Gastrocnemius medialis (tissue), 4 donors: ENCODE measurements around the gene CMTM5. TPM values are rescaled to one million over a fixed set of nuclear protein-coding genes. Genes with fewer than 3 reads are reported as not detected.

Experiments used
- ATAC-seq, 2 donors: fragments of 150-250 bp; one replicate each; pipeline ENCODE4 v1.9.1; 2016
- DNase-seq, 2 donors: peaks; one replicate each; pipeline ENCODE4 v3.0.0-alpha.2; 2019
- H3K27ac ChIP-seq, 4 donors: fragments of 200-600 bp; sonication (generic); 1 replicate in 1 of 4; 2 replicates in 3 of 4; pipeline ENCODE4 v1.5.1; 2016 to 2018; ENCODE audit warnings: mild to moderate bottlenecking in 2 of 4, moderate library complexity in 1 of 4
- H3K27me3 ChIP-seq, 3 donors: fragments of 200-600 bp; sonication (generic) in 2 of 3; 1 replicate in 1 of 3; 2 replicates in 2 of 3; pipeline versions ENCODE4 v1.5.1 to v1.6.0; 2016 to 2019; ENCODE audit warnings: mild to moderate bottlenecking in 1 of 3, moderate library complexity in 1 of 3
- H3K36me3 ChIP-seq, 2 donors: fragments of 200-600 bp; sonication (generic) in 1 of 2; one replicate each; pipeline ENCODE4 v1.5.1; 2017 to 2018
- H3K4me1 ChIP-seq, 2 donors: fragments of 200-600 bp; sonication (generic) in 1 of 2; one replicate each; pipeline ENCODE4 v1.5.1; 2016 to 2017; ENCODE audit warnings: mild to moderate bottlenecking in 2 of 2
- H3K4me3 ChIP-seq, 4 donors: fragments of 200-600 bp; sonication (generic) in 3 of 4; 1 replicate in 1 of 4; 2 replicates in 3 of 4; pipeline ENCODE4 v1.5.1; 2016 to 2019; ENCODE audit warnings: mild to moderate bottlenecking in 2 of 4
- H3K9me3 ChIP-seq, 3 donors: fragments of 200-600 bp; sonication (generic) in 2 of 3; 1 replicate in 1 of 3; 2 replicates in 2 of 3; pipeline ENCODE4 v1.5.1; 2016 to 2019
- POLR2A ChIP-seq, 2 donors: fragments of 450-650 bp; IDR thresholded peaks; one replicate each; pipeline ENCODE4 v1.6.1; 2017; ENCODE audit warnings: antibody characterized with exemption in 2 of 2, mild to moderate bottlenecking in 2 of 2, moderate library complexity in 2 of 2
- in situ Hi-C, 4 donors: fragments of 200-750 bp; cut with MboI; loops; one replicate each; pipeline versions ENCODE4 v1.15.0 to v1.8.0; 2017; ENCODE audit warnings: low sequenced_read_pairs in 4 of 4
- intact Hi-C: fragments of 100-400 bp; cut with DNase I; formaldehyde crosslinking; loops from one replicate; pipeline ENCODE4 v1.15.1; 2023; ENCODE audit warnings: low total_unique reads
- total RNA-seq, 4 donors: library from RNA; depleted of rRNA; stranded (reverse); fragments of >200 nt; gene quantifications; one replicate each; pipeline versions ENCODE4 v1.1.0 to v1.2.3, GENCODE V29; 2016
- TF ChIP-seq, protein P1 (sequence below), 5 experiments: fragments of 450-650 bp in 3 of 5; fragments of 200-600 bp in 2 of 5; sonication (generic) in 2 of 5; IDR thresholded peaks in 4 of 5; conservative IDR thresholded peaks in 1 of 5; 1 replicate in 4 of 5; 2 replicates in 1 of 5; pipeline ENCODE4 v1.5.1; 2016 to 2019; ENCODE audit warnings: antibody characterized with exemption in 5 of 5, mild to moderate bottlenecking in 3 of 5, moderate library complexity in 3 of 5

The CMTM5 gene
- total RNA-seq, 4 donors from 2014 or later, result 1.7 TPM; not detected in 3

DNA sequence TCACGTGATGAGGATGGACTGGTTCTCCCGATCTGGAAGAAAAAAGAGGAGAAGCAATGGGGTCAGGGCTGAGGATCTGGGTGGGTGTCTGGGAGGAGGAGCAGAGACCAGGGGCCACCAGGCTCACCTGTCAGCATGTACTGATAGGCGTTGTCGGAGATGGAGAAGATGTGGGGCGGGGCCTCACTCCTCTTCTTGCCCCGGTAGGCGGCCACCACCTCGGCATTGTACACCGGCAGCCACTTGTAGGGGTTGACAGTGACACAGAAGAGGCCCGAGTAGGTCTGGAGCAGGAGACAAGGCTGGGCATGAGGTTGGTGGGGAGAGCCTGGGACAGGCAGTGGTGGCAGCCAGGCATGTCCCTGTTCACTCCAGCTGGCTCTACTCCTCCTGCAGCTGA, 28.2 kb downstream of the CMTM5 start:
- TF ChIP-seq, protein P1, sequence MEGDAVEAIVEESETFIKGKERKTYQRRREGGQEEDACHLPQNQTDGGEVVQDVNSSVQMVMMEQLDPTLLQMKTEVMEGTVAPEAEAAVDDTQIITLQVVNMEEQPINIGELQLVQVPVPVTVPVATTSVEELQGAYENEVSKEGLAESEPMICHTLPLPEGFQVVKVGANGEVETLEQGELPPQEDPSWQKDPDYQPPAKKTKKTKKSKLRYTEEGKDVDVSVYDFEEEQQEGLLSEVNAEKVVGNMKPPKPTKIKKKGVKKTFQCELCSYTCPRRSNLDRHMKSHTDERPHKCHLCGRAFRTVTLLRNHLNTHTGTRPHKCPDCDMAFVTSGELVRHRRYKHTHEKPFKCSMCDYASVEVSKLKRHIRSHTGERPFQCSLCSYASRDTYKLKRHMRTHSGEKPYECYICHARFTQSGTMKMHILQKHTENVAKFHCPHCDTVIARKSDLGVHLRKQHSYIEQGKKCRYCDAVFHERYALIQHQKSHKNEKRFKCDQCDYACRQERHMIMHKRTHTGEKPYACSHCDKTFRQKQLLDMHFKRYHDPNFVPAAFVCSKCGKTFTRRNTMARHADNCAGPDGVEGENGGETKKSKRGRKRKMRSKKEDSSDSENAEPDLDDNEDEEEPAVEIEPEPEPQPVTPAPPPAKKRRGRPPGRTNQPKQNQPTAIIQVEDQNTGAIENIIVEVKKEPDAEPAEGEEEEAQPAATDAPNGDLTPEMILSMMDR (IDR thresholded peaks at IDR 0.05 in 4 of 5, conservative IDR thresholded peaks at IDR 0.05 in 1 of 5), result no peak
- TF ChIP-seq POLR2A (IDR thresholded peaks at IDR 0.05), result no peak
- no peak for ATAC-seq
- Histone ChIP-seq H3K9me3 (no peaks in the 10 kb centered on the region), H3K36me3 (no peaks in the 10 kb centered on the region), H3K27me3 (no peaks in the 10 kb centered on the region), H3K4me1 (peaks cover 10 to 34% of the 10 kb centered on the region in 2 donors), H3K27ac (peak overlapping the region; percentile 79 to 90 (median 84)), H3K4me3 (peak overlapping the region in 1 of 4 donors; percentile 47)
- intact Hi-C loops, result no loop called here
- in situ Hi-C loops, result no loop called here
- DNase-seq, result no peak

DNA sequence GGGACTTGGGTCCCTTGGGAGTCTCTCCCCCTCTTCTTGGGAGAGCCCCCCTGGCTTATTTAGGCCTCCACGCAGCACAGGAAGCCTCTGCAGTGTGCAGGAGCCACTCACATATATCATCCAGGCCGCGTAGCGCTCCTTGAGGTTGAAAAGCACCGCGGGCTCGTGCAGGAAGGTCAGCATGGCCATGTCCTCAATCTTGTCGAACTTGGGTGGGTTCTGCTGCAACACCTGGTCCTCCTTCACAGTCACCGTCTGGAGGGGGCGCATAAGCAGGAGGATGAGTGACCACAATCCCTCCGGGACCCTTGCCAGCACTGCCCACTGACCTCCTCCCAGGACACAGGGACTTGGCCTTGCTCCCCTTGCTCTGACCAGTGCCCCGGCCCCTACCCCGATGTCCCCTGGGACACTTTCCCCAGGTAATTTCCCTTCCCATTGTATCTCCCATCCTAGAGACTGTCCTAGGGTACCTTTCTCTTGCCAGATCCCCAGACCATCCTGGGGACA, 28.7 kb downstream of the CMTM5 start:
- TF ChIP-seq, protein P1 (IDR thresholded peaks at IDR 0.05 in 4 of 5, conservative IDR thresholded peaks at IDR 0.05 in 1 of 5), result no peak
- no peak for TF ChIP-seq POLR2A (IDR thresholded peaks at IDR 0.05)
- Histone ChIP-seq H3K27ac (peak overlapping the region; percentile 79 to 90 (median 84)), H3K4me1 (peaks cover 10 to 34% of the 10 kb centered on the region in 2 donors), H3K36me3 (no peaks in the 10 kb centered on the region), H3K9me3 (no peaks in the 10 kb centered on the region), H3K4me3 (peak overlapping the region in 1 of 4 donors; percentile 47), H3K27me3 (no peaks in the 10 kb centered on the region)
- intact Hi-C loops (loop anchor here (2.0 kb wide), 1 partner anchor 39 kb away; no protein-coding TSS in a partner anchor), in situ Hi-C loops (no loop called here)
- DNase-seq, result peak in 1 of 2 donors; percentile 47
- no peak for ATAC-seq

DNA sequence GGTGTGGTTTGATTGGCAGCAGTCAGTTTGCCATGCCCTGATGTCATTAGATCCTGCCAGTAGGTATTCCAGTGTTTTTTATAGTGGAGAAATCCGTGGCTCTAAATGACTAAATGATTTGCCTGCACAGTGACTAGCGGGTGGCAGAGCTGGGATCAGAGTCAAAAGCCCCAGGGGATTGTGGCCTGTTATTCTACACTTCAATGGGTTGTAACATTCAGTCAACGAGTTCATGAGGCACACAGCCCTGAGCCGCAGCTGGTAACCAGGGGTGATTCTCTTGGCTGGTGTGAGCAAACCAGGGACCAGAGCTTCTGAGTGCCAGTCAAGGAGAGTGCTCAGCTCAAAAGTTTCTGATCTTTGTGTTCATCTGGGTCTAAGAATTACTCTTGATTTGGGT, 29.4 kb downstream of the CMTM5 start:
- Histone ChIP-seq H3K36me3 (no peaks in the 10 kb centered on the region), H3K27me3 (no peaks in the 10 kb centered on the region), H3K9me3 (no peaks in the 10 kb centered on the region), H3K27ac (peak overlapping the region; percentile 79 to 90 (median 84)), H3K4me1 (peaks cover 10 to 41% of the 10 kb centered on the region in 2 donors), H3K4me3 (peak overlapping the region in 2 of 4 donors; percentile 18 to 47)
- intact Hi-C loops, result loop anchor here (2.0 kb wide), 1 partner anchor 39 kb away; no protein-coding TSS in a partner anchor
- in situ Hi-C loops, result no loop called here
- DNase-seq (peak in 1 of 2 donors; percentile 62), ATAC-seq (peak; percentile 2 to 38)
- TF ChIP-seq POLR2A (IDR thresholded peaks at IDR 0.05), result no peak
- TF ChIP-seq, protein P1 (IDR thresholded peaks at IDR 0.05 in 4 of 5, conservative IDR thresholded peaks at IDR 0.05 in 1 of 5), result no peak

DNA sequence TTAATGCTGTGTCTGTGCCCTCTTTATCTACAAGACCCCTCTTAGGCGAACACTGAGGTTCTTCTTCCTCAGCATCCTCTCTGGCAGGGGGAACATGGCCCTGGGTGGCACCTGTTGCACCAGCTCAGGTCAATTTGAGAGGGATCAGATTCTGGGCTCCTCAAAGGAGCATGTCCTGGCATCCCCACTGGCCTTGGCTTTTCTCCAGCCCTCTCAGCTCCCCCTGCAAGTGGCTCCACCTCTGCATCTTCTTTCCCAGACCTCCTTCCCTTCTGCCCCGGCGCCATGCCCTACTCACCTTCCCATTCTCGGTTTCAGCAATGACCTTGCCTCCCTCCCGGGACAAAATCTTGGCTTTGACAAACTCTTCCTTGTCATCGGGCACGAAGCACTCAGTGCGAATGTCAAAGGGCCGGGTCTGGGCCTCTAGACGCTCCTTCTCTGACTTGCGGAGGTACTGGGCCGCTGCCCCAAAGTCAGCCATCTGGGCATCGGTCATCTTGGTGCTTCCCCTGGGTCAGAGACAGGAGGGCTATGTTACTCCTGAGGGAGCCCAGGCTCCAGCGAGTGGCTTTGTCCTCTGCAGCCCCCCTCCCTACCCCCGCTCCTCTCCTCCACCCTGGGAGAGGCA, 30.0 kb downstream of the CMTM5 start:
- DNase-seq (peak; percentile 38 to 77), ATAC-seq (peak in 1 of 2 donors; percentile 1)
- TF ChIP-seq POLR2A (IDR thresholded peaks at IDR 0.05), result no peak
- TF ChIP-seq, protein P1 (IDR thresholded peaks at IDR 0.05 in 4 of 5, conservative IDR thresholded peaks at IDR 0.05 in 1 of 5), result no peak

More for the DNA sequence above, 30.0 kb downstream of the CMTM5 start:
- Histone ChIP-seq H3K27me3 (no peaks in the 10 kb centered on the region), H3K36me3 (no peaks in the 10 kb centered on the region), H3K4me1 (peaks cover 10 to 47% of the 10 kb centered on the region in 2 donors), H3K4me3 (peak overlapping the region in 2 of 4 donors; percentile 18 to 47), H3K27ac (peak overlapping the region; percentile 79 to 90 (median 84)), H3K9me3 (no peaks in the 10 kb centered on the region)
- in situ Hi-C loops, result no loop called here
- intact Hi-C loops, result loop anchor here (2.0 kb wide), 1 partner anchor 38 kb away; no protein-coding TSS in a partner anchor
